Activated T-cell treated with anti-CD3 and anti-CD28 coated beads for 4 hours (primary cell): ENCODE measurements around the gene CGNL1.

ENCODE experiments used
- DNase-seq: peaks from one replicate; pipeline ENCODE4 v3.0.0-alpha.2; 2020

The CGNL1 gene

DNA sequence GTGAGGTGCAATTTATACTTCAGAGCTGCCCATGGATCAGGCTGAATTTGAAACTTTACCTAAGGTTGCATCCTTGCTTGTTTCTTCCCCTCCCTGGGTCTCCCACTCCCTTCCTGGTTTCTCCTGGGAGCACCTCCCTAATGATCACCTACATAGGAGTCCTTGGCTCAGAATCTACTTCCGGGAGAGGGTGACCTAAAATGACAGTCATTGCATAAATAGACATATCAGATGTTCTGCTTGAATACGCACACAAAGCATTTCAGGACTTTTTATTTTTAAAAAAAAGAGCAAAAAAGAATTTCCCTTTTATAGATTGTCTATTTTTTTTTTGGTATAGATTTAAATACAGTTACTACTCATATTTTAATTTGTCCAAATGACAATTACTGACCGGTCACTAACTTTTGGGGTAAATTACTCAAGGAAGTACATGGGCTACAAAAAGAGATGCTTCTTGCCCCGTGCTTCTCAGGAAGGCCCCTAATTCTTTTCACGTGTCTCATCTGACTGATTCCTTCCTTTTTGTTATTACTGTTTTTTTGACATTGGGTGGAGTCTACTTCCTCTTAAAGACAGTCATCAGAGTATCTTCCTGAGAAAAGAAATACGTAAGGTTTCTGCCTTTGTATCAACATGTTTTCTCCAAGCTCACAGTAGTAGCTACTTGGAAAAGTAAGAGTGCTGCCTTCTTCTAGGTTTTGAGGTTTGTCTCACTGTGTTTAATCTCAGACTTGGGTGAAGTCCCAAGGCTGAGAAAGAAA lies 210.5 kb downstream of the CGNL1 start:
- no peak for DNase-seq

DNA sequence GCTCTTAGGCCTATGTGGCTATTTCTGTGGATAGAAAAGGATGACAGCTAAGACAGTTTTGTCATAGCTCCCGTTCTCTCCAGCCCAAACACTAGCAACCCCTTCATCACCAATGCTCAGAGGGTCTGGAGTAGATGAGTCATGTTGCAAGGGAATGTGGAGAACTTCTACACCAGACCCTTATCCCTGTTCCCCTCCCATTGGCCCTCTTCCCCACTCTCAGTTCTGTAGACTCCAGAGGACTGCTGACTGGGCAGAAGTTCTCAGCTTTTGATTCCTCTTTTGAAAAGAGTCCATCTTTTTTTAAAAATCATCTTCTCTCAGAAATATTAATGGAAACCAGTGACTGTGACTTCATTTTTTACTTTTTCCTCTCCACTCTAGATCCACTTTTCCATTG lies 213.0 kb downstream of the CGNL1 start:
- no peak for DNase-seq

DNA sequence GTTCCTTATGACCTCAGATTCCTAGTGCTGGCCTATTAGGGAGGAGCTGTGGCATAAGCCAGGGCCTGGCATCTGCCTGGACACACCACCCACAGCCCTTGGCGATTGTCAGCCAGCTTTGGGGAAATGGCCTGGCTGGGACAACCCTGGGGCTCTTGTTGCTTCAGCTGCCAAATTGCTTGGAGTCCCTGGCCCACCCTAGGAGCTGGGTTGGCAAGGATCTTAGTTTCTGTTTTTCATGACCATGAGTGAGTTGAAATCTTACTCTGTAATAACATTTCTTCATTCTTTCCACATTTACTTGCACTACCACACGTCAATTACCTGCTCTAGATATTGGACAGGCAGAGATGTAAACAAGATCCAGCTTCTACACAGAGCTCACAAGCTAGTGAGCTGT lies 213.4 kb downstream of the CGNL1 start:
- DNase-seq, result no peak

DNA sequence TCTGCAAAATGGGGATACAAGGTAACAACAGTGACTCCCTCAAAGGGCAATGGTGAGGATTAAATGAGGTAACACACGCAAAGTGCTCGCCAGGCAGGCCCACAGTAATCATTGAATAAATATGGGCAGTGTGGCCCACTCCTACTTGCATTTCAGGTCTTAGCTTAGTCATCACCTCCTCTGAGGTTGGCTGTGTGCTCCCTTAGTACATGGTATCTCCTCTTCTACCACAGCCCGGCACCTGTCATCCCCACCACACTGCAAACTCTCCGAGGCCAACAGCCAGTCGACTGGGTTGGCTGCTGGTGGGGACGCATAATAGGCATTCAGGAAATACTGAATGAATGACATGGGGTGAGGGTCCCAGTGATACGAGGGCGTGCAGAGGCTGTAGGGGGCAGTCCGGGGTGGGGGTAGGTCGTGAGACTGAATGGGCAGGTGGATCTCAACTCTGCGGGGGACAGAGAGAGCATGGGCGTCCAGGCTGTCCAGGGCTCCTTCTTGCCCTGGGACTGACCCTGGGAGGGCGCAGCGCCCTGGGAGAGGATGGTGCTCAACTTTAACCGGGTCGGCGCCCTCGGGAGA lies 215.0 kb downstream of the CGNL1 start:
- DNase-seq, result no peak

DNA sequence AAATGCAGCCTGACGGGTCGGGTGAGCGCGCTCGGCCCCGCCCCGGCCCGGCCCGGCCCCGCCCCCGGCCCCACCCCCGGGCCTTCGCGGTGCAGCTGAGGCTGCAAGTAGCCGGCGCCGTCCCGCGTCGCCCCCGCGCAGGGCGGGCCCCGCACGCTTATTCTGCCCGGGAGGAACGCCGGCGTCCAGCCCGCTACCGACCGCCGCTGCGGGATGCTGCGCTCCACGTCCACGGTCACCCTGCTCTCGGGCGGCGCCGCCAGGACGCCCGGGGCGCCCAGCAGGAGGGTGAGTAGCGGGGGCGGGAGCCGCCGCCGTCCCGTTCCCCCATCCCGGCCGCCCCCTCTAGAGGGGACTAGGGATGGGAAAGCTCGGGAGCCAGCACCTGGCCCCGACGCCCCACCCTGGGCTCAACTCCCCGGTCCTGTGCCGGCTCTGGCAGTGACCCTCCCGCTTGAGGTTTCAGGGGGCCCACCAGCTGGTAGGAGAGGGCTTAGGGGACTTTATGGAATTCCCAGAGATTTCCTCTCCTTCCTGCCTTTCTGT lies 215.6 kb downstream of the CGNL1 start, which contains the start of gene MYZAP:
TSS of gene MYZAP (plus strand) at position 83 of the 546 bp plus-strand sequence. CDS start at position 214, 131 bp downstream.
- DNase-seq, result peak; percentile 29

DNA sequence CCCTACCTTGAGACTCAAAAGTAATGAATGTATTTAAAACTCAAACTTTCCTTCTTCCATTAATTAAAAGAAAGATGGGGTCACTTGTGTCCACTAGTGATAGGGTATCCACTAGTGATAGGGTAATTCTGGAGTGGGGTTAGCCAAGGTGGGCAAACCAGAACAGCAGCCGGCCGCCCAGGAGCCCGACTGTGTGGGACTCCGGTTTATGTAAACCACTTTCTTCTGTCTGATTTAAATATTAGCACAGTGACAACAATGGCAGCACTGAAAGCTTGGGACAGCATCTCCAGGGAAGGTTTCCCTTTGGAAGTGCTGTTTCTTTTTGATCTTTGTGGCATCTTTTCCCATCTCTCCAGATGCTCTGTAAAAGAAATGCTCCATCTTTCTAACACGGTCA lies 216.1 kb downstream of the CGNL1 start:
- DNase-seq, result no peak

DNA sequence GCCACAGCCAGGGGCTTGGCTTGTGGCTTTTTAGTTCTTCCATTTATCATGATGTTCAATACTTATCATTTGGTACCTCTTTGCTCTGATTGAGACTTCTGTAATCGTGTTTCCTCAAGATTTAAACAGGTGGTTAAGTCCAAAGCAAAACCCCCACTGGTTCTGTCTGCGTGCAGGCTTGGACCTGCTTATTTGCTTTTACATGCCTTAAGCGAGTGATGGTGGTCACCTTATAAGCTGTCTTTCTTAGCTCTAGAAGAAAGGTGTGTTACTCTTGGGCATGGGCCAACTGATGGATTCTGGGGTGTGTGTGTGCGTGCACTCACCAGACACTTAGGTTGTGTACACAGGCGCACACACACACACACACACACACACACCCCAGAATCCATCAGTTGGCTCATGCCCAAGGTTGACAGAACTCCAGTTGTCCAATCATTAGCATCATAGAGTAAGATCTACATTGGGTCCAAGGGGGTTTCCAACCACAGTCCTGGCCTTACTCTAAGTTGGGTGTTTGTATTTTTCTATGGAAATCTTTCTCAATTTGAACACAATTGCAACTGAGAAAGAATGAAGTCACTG lies 216.6 kb downstream of the CGNL1 start:
- DNase-seq, result no peak

DNA sequence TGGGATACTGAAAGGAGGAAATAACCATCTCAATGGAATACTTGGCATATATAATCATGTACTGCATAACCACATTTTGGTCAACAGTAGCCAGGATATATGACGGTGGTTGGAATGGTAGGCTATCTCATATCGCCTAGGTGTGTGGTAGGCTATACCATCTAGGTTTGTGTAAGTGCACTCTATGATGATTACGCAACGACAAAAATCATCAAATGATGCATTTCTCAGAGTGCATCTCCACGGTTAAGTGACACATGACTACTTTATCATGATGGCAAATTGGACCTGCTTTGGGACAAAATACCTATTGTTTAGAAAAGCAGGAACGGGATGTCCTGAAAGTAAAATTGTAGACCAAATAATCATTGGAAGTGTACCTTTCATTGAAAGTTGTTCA lies 218.2 kb downstream of the CGNL1 start:
- DNase-seq, result no peak

DNA sequence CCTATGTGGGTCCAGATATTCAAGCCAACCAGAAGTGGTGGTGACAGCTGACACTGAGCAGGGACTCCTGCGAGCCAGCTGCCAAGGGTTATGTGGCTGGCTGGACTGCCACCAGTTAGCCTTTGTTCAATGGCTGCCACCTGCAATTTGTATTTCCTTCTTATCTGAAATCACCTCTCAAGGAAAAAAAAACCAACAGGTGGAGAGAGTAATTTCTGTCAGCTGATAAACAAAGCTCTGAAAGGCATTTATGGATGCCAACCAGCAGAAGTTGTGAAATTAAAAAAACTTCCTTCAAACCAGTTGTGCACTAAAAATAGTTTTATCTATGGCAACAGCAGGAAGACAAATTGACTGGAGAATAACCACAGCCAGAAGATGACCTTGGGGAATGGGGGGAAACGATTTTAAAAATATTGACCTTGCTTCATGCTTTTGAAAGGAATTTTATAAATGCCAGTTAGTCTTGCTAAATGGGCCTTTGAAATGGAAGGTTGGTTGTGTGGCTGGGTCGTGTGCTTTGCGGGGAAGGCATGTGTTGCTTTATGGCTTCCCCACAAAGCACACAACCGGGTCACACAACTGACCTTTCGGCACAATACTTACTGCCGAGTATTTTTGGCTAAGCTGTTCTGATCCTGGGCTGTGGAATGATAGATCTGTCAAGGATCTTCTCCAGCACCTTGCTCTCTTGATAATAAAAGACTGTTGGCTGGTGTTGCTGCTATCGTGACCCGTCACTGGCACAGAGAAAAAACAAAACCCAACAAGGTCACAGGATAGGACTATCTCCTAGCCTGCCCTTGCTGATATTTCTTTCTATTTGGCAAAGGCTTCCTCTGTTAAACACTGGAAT lies 218.9 kb downstream of the CGNL1 start:
- no peak for DNase-seq

DNA sequence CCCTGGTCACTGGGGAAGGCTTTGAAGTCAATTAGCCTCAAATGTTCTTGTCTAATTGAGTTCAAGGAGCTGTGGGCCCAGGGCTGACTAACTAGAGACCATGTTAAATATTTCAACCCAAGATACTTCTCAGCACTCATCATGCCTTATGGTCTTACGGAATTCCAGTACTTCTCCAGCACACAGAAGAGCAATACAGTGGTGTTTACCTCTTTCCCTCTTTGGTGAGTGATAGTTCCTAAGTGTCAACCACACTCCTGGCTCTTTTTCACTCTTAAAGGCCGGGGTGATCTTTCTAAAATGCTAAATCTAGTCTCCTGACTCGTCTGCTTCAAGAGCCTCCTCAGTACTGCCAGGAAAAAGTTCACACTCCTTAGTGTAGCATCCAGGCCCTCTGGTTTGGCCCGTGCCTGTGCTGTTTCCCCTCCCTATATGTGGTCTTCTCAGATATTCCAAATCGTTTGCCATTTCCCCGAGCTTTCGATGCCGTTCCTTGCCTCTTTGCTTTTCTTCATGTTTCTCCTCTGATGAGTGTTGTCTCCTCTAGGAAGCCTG lies 220.1 kb downstream of the CGNL1 start:
- no peak for DNase-seq

DNA sequence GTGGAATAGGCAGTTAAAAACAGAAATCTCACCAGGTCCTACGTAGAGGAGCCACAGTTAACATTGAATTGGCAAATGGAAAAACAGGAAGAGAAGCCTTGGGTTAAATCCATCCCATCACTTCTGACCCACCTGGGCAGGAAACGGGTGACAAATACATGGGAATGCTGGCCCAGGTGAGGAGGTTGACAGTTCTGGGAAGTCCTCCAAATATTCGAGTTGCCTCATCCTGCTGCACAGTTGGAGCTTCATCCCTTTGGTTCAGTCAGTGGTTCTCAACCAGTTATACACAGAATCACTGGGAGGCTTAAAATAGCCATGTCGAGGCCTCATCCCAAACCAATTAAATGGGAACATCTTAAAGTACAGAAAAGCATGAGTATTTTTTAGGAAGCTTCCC lies 220.7 kb downstream of the CGNL1 start:
- DNase-seq, result no peak

DNA sequence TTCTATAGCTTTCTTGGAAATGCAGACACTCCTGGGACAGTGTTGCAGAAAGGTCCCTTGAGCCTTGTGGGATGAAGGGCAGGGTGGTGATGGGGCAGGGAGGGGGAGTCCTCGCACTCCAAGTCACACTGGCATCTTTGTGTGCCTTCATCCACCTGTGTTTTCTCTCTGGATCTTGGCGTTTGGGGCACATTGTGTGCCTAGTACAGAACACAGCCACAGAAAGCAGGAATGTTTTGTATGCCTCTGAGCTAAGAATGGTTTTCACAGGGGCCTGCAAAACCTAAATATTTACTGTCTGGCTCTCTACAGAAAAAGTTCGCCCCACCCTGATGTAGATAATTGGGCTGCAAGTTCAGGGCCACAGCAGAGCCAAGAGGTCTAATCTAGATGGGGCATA lies 221.1 kb downstream of the CGNL1 start:
- no peak for DNase-seq

DNA sequence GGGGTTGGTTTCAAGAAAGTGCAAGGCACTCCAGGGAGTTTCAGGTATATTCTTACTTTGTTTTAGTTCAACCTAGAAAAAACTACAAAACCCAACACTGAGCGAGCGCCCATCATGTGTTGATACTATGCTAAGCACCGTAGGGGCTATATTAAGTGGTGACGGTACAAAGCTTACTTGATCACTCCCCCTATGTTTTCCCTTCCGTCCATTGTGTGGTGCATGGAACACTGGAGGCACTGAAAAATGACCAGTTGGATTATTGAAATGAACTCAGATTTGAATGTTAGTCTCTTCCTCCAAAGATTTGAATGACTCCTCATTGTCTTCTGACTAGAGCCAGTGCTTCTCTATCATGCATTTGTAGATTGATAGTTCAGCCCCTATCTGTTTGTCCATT lies 222.0 kb downstream of the CGNL1 start:
- no peak for DNase-seq

DNA sequence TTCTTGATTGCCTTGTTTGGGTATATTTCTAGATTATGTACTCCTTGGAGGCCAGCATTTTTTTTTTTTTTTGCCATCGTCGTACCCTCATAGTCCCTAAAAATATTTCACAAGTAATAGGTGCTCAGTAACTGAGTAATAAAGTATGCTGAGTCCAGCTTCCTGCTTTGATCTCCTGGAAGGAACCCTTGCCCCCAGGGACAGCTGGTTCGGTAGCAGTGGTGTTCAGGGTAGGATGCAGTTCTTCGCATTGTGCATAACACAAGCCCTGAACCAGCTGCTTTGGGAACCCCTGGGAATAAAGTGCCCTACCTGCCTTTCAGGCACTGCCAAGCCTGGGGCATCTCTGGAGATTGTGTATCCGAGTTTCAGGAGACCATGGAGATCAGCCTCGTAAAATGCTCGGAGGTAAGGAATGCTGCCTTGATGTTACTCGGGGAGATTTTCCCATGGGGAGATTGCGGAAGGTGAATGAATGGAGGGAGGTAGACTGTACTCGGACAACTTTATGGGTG lies 223.0 kb downstream of the CGNL1 start:
- no peak for DNase-seq

DNA sequence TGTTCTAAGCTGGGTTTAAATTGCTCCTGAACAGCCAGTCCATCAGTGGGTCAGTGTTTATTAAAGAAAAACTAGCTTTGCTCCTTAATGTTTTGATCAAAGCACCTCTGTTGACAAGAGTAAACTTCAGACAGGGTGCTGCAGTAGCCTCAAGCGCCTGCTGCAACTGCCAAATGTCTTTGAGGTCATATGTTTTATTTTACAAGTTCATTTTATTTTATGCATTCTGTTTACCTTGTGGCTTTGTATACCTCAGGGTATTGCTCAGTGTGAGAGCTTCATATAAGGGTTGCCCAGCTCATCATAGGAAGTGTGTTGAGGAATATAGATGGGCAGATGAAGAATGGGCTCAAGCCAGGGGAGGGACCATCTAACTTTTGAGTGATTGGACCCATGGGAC lies 223.9 kb downstream of the CGNL1 start:
- DNase-seq, result no peak
